Measurements from ENCODE around the gene PSMB5. TPM values are rescaled to one million over a fixed set of nuclear protein-coding genes. Genes with fewer than 3 reads are reported as not detected.

The PSMB5 gene
- total RNA-seq, 4 donors from 2014 or later, result 304 to 543 (median 486) TPM

DNA sequence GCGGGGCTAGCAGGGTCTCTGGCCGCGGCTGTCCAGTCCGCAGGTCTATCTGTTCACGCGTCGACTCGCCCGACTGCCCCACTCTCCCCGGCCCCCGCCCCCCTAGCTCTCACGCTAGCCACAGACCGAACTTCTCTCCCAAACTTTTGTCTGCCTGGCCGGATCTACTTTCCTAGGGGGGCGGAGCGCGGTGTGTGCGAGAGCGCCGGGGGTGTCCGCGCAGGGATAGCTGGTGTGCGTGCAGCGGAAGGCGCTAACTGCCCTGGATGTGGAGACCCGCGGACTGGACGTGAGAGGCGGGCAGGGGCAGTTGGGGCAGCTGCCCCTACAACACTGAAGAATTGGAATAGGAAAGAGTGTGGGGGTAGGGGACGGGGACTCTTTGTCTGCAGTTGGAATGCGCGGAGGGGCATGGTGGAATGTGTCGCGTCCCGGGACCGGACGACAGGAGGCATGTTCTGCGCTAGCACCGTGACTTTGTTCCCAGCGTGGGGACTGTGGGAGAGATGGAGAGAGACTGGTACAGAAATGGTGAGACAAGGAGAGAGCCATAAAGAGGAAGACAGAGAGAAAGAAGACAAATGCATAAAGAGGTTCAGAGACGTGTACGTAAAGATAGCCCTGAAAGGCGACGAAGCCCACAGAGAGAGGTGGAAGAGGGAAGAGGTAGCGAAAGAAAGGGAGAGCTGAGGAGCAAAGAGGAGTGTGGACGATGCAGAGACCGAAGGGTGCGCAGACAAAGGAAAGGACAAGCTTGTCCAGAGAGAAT is 52.0 kb downstream of the PSMB5 start, which contains the start of gene AJUBA:
TSS of gene AJUBA (minus strand) at position 75 of the 769 bp plus-strand sequence. CDS start 285 bp downstream, outside the sequence.
- Histone ChIP-seq H3K27me3 (peaks cover 26 to 32% (median 32%) of the 10 kb centered on the region in 3 donors), H3K27ac (peak within 1 kb of the TSS; percentile 45 to 68 (median 54)), H3K36me3 (no peaks in the 10 kb centered on the region), H3K4me3 (peak within 1 kb of the TSS; percentile 59 to 83 (median 71)), H3K9me3 (no peaks in the 10 kb centered on the region), H3K4me1 (peaks cover 3 to 21% of the 10 kb centered on the region in 2 donors)
- ATAC-seq, result peak; percentile 29 to 63
- peak; percentile 39 to 63 for DNase-seq
- intact Hi-C loops (cut with DNase I; ENCODE audit: low total_unique reads) (loop anchor here (1.0 to 10.0 kb wide), 4 partner anchors 9 to 426 kb away; partner anchors contain the start of gene SLC7A8), in situ Hi-C loops (cut with MboI; ENCODE audit: low sequenced_read_pairs in 4 of 4) (no loop called here)
- TF ChIP-seq, protein P1, sequence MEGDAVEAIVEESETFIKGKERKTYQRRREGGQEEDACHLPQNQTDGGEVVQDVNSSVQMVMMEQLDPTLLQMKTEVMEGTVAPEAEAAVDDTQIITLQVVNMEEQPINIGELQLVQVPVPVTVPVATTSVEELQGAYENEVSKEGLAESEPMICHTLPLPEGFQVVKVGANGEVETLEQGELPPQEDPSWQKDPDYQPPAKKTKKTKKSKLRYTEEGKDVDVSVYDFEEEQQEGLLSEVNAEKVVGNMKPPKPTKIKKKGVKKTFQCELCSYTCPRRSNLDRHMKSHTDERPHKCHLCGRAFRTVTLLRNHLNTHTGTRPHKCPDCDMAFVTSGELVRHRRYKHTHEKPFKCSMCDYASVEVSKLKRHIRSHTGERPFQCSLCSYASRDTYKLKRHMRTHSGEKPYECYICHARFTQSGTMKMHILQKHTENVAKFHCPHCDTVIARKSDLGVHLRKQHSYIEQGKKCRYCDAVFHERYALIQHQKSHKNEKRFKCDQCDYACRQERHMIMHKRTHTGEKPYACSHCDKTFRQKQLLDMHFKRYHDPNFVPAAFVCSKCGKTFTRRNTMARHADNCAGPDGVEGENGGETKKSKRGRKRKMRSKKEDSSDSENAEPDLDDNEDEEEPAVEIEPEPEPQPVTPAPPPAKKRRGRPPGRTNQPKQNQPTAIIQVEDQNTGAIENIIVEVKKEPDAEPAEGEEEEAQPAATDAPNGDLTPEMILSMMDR (IDR thresholded peaks at IDR 0.05 in 4 of 5, conservative IDR thresholded peaks at IDR 0.05 in 1 of 5), result peak in 1 of 5 experiments; percentile 8
- TF ChIP-seq POLR2A (IDR thresholded peaks at IDR 0.05), result no peak

- Histone ChIP-seq H3K27ac (peak overlapping the region; percentile 45 to 68 (median 54)), H3K9me3 (no peaks in the 10 kb centered on the region), H3K27me3 (peaks cover 26 to 32% (median 32%) of the 10 kb centered on the region in 3 donors), H3K4me1 (peaks cover 3 to 21% of the 10 kb centered on the region in 2 donors), H3K36me3 (no peaks in the 10 kb centered on the region), H3K4me3 (peak overlapping the region; percentile 59 to 83 (median 71))
- intact Hi-C loops (cut with DNase I; ENCODE audit: low total_unique reads) (loop anchor here (2.0 to 10.0 kb wide), 2 partner anchors 203 to 425 kb away; partner anchors contain the start of gene SLC7A8), in situ Hi-C loops (cut with MboI; ENCODE audit: low sequenced_read_pairs in 4 of 4) (no loop called here)
- ATAC-seq (no peak), DNase-seq (no peak)
- TF ChIP-seq POLR2A (IDR thresholded peaks at IDR 0.05), result no peak
- TF ChIP-seq, protein P1 (IDR thresholded peaks at IDR 0.05 in 4 of 5, conservative IDR thresholded peaks at IDR 0.05 in 1 of 5), result no peak
These were observed 52.7 kb downstream of the PSMB5 start for GRCh38 chr14:22981876-22982476.

DNA sequence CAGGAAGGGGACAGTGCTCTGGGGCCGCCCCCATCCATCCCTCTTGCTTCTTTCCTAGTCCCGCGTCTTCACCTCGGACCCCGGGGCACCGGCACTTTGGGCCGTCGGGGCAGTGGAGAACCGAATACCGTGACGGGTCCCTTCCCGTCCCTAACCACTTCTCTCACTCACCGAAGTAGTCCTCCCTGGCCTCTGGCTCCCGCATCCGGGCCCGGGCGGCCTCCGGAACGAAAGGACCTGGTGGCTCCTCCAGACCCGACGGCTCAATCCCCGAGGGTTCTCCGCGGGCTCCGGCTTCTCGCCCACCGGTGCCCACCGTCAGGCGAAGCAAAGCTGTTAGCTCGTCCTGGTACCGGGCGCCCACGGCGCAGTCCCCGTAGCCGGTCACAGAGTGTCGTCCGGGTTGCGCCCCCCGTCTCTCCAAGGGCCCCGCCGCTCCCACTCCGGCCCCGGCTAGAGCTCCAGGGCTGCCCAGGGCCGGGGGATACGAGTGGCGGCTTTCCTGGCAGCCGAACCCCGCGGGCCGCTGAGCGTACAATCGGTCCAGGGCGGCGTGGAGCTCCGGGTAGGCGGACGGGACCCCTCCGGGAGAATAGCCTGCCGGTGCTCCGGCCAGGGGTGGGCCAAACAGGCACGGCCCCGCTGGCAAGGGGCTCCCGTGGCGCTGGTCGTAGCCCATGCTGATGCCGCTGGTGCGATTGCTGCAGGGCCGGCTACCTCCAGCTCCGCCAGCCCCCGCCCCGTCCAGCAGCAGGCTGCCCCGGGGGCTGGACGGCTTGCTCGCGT is 53.4 kb downstream of the PSMB5 start:
- no peak for TF ChIP-seq POLR2A (IDR thresholded peaks at IDR 0.05)
- TF ChIP-seq, protein P1 (IDR thresholded peaks at IDR 0.05 in 4 of 5, conservative IDR thresholded peaks at IDR 0.05 in 1 of 5), result no peak
- in situ Hi-C loops (cut with MboI; ENCODE audit: low sequenced_read_pairs in 4 of 4), result no loop called here
- no peak for DNase-seq

DNA sequence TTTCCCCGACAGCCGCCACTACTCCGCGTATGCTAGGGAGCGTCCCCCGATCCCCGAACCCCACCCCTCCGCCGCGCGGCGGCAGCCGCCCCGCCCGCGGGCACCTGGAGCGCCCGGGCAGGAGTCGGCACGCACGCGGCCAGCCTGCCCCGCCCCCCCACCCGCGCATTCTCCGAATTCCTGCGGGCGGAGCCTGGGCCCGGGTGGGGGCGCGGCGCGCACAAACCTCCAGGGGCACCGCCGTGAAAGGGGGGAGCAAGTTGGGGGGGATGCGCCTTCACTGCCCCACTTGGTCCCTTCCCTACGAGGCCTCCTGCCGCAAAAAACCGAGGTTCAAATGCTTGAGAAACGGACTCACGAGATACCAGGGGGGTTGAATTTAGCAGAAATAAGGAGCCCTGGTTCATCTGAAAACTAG is 54.0 kb downstream of the PSMB5 start:
- Histone ChIP-seq H3K36me3 (no peaks in the 10 kb centered on the region), H3K4me1 (peaks cover 3 to 21% of the 10 kb centered on the region in 2 donors), H3K4me3 (peak overlapping the region; percentile 59 to 83 (median 71)), H3K27me3 (peaks cover 26 to 32% (median 32%) of the 10 kb centered on the region in 3 donors), H3K9me3 (no peaks in the 10 kb centered on the region), H3K27ac (peak overlapping the region; percentile 32 to 68 (median 45))
- no peak for TF ChIP-seq POLR2A (IDR thresholded peaks at IDR 0.05)
- TF ChIP-seq, protein P1 (IDR thresholded peaks at IDR 0.05 in 4 of 5, conservative IDR thresholded peaks at IDR 0.05 in 1 of 5), result no peak
- DNase-seq, result no peak
- intact Hi-C loops (cut with DNase I; ENCODE audit: low total_unique reads), result loop anchor here (10.0 kb wide), 1 partner anchor 204 kb away; the partner anchor contains the start of gene SLC7A8
- ATAC-seq, result no peak
- in situ Hi-C loops (cut with MboI; ENCODE audit: low sequenced_read_pairs in 4 of 4), result no loop called here

More for the DNA sequence above, 53.4 kb downstream of the PSMB5 start:
- peaks cover 3 to 21% of the 10 kb centered on the region in 2 donors for H3K4me1 ChIP-seq
- intact Hi-C loops (cut with DNase I; ENCODE audit: low total_unique reads), result loop anchor here (10.0 kb wide), 1 partner anchor 204 kb away; the partner anchor contains the start of gene SLC7A8
- H3K4me3 ChIP-seq, result peak overlapping the region; percentile 59 to 83 (median 71)
- peaks cover 26 to 32% (median 32%) of the 10 kb centered on the region in 3 donors for H3K27me3 ChIP-seq
- peak overlapping the region; percentile 45 to 68 (median 52) for H3K27ac ChIP-seq
- ATAC-seq, result no peak
- no peaks in the 10 kb centered on the region for H3K36me3 ChIP-seq
- H3K9me3 ChIP-seq, result no peaks in the 10 kb centered on the region

Data from gastrocnemius medialis (tissue), 4 donors.